Esophagus muscularis mucosa (tissue), 4 donors: ENCODE data around the gene METTL15. TPM values are rescaled to one million over a fixed set of nuclear protein-coding genes. Genes with fewer than 3 reads are reported as not detected.
A peak's percentile ranks its signal among the peaks of the same experiment; 100 is the strongest.

ENCODE experiments used
- DNase-seq: peaks from one replicate; pipeline ENCODE4 v3.0.0-alpha.2; 2017; ENCODE audit errors: extremely low spot score
- H3K27ac ChIP-seq, 4 donors: fragments of 200-600 bp; sonication (generic); replicated peaks in 1 of 4; 1 replicate in 3 of 4; 2 replicates in 1 of 4; pipeline ENCODE4 v1.5.1; 2016 to 2019; ENCODE audit warnings: mild to moderate bottlenecking in 1 of 4
- H3K27me3 ChIP-seq, 4 donors: fragments of 200-600 bp; sonication (generic); one replicate each; pipeline versions ENCODE4 v1.5.1 to v1.6.0; 2016 to 2019
- H3K36me3 ChIP-seq, 4 donors: fragments of 200-600 bp; sonication (generic); one replicate each; pipeline ENCODE4 v1.5.1; 2016 to 2019
- H3K4me1 ChIP-seq, 4 donors: fragments of 200-600 bp; sonication (generic); one replicate each; pipeline ENCODE4 v1.5.1; 2016 to 2019
- H3K4me3 ChIP-seq, 4 donors: fragments of 200-600 bp; sonication (generic); 1 replicate in 2 of 4; 2 replicates in 2 of 4; pipeline ENCODE4 v1.5.1; 2016 to 2019; ENCODE audit warnings: mild to moderate bottlenecking in 4 of 4, moderate library complexity in 1 of 4
- H3K9me3 ChIP-seq, 4 donors: fragments of 200-600 bp; sonication (generic); 1 replicate in 3 of 4; 2 replicates in 1 of 4; pipeline ENCODE4 v1.5.1; 2016 to 2019
- EP300 ChIP-seq: sonication (generic); formaldehyde crosslinking; IDR thresholded peaks from one replicate; pipeline ENCODE4 v1.6.1; 2017; ENCODE audit warnings: antibody characterized with exemption
- POLR2A ChIP-seq: fragments of 450-650 bp; IDR thresholded peaks from one replicate; pipeline ENCODE4 v1.6.1; 2017; ENCODE audit warnings: antibody characterized with exemption, moderate library complexity, mild to moderate bottlenecking, low read depth
- POLR2AphosphoS5 ChIP-seq, 2 donors: sonication (generic); formaldehyde crosslinking; IDR thresholded peaks; one replicate each; pipeline ENCODE4 v1.6.1; 2017; ENCODE audit warnings: antibody characterized with exemption in 2 of 2
- WGBS: methylation state at CpG from one replicate; pipeline ENCODE4 v1.1.5; 2018; 5-methylcytosine and 5-hydroxymethylcytosine counted together
- intact Hi-C: fragments of 100-400 bp; cut with DNase I; formaldehyde crosslinking; loops from one replicate; pipeline ENCODE4 v1.15.1; 2023
- total RNA-seq, 4 donors: library from RNA; depleted of rRNA; stranded (reverse); fragments of >200 nt; gene quantifications; one replicate each; pipeline versions ENCODE4 v1.1.0 to v1.2.1, GENCODE V29; 2016
- TF ChIP-seq, protein P1 (sequence below), 3 experiments: fragments of 200-600 bp in 2 of 3; fragments of 450-650 bp in 1 of 3; sonication (generic) in 2 of 3; IDR thresholded peaks; one replicate each; pipeline ENCODE4 v1.5.1; 2017 to 2019; ENCODE audit warnings: antibody characterized with exemption in 3 of 3, mild to moderate bottlenecking in 2 of 3, moderate library complexity in 1 of 3

Gene METTL15
- total RNA-seq, 4 donors from 2014 or later: 7.5 to 10.0 (median 8.5) TPM

GRCh38 chr11:28104984-28105383 lies 3.2 kb upstream of the METTL15 start:
- no peak for TF ChIP-seq POLR2AphosphoS5 (IDR thresholded peaks at IDR 0.05)
- TF ChIP-seq POLR2A: no peak
- no peak for TF ChIP-seq EP300
- TF ChIP-seq, protein P1, sequence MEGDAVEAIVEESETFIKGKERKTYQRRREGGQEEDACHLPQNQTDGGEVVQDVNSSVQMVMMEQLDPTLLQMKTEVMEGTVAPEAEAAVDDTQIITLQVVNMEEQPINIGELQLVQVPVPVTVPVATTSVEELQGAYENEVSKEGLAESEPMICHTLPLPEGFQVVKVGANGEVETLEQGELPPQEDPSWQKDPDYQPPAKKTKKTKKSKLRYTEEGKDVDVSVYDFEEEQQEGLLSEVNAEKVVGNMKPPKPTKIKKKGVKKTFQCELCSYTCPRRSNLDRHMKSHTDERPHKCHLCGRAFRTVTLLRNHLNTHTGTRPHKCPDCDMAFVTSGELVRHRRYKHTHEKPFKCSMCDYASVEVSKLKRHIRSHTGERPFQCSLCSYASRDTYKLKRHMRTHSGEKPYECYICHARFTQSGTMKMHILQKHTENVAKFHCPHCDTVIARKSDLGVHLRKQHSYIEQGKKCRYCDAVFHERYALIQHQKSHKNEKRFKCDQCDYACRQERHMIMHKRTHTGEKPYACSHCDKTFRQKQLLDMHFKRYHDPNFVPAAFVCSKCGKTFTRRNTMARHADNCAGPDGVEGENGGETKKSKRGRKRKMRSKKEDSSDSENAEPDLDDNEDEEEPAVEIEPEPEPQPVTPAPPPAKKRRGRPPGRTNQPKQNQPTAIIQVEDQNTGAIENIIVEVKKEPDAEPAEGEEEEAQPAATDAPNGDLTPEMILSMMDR (IDR thresholded peaks at IDR 0.05): no peak
- H3K4me1 ChIP-seq: peaks cover 22 to 30% (median 24%) of the 10 kb centered on the region in 4 donors
- 90% methylated on average over 2 of the region's 2 CpGs for WGBS
- intact Hi-C loops: loop anchor here (5.0 kb wide), 1 partner anchor 598 kb away; the partner anchor contains the start of gene LIN7C
- DNase-seq: no peak
- H3K4me3 ChIP-seq: no peak overlapping the region
- H3K36me3 ChIP-seq: no peaks in the 10 kb centered on the region
- H3K27me3 ChIP-seq: no peaks in the 10 kb centered on the region
- no peak overlapping the region for H3K27ac ChIP-seq
- no peaks in the 10 kb centered on the region for H3K9me3 ChIP-seq

GRCh38 chr11:28105869-28106268 lies 2.3 kb upstream of the METTL15 start:
- H3K36me3 ChIP-seq: no peaks in the 10 kb centered on the region
- H3K9me3 ChIP-seq: no peaks in the 10 kb centered on the region
- H3K27me3 ChIP-seq: no peaks in the 10 kb centered on the region
- no peak for DNase-seq
- 85% methylated on average over 5 of the region's 5 CpGs for WGBS
- no peak overlapping the region for H3K4me3 ChIP-seq
- H3K4me1 ChIP-seq: peaks cover 25 to 34% (median 28%) of the 10 kb centered on the region in 4 donors
- no peak overlapping the region for H3K27ac ChIP-seq
- intact Hi-C loops: loop anchor here (5.0 kb wide), 1 partner anchor 599 kb away; the partner anchor contains the start of gene LIN7C
- TF ChIP-seq POLR2A (no peak), EP300 (no peak), POLR2AphosphoS5 (IDR thresholded peaks at IDR 0.05) (no peak)
- TF ChIP-seq, protein P1 (IDR thresholded peaks at IDR 0.05): no peak

- H3K27me3 ChIP-seq: no peaks in the 10 kb centered on the region
- peaks cover 32 to 40% (median 34%) of the 10 kb centered on the region in 4 donors for H3K4me1 ChIP-seq
- no peak for TF ChIP-seq POLR2A
- TF ChIP-seq EP300: no peak
- 76% methylated on average over 14 of the region's 14 CpGs for WGBS
- intact Hi-C loops: loop anchor here (5.0 kb wide), 1 partner anchor 599 kb away; the partner anchor contains the start of gene LIN7C
- H3K4me3 ChIP-seq: no peak overlapping the region
- DNase-seq: no peak
- H3K27ac ChIP-seq: no peak overlapping the region
- H3K36me3 ChIP-seq: no peaks in the 10 kb centered on the region
- H3K9me3 ChIP-seq: no peaks in the 10 kb centered on the region
These were observed 1.7 kb upstream of the METTL15 start for GRCh38 chr11:28106353-28107043.

DNA sequence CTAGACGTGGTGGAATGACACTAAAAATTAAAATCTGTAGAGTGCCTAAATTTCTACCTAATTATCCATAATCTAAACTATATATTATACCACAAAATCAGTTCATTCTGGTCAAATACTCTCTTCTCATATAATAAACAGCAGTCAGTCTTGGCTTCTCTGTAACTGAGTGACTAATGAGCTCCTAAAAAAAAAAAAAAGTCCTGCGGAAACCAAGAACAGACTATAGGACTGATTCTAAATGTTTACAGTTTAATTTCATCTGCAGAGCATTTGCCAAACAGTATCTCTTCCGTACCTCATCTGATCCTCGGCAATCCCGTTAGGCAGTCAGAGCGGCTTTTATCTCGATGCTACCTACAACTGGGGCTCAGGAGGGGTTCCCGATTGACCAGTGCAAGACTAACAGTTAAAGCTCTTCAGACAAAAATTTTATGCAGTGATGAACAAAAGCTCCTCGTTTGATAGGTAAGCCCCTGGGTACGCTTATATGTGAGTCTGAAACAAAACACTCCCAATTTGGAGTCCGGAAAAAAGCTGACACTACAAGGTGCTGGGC lies 918 bp upstream of the METTL15 start:
- Histone ChIP-seq H3K4me3 (peak overlapping the region; percentile 53 to 74 (median 62)), H3K36me3 (no peaks in the 10 kb centered on the region), H3K27me3 (no peaks in the 10 kb centered on the region), H3K9me3 (no peaks in the 10 kb centered on the region), H3K4me1 (peaks cover 33 to 45% (median 41%) of the 10 kb centered on the region in 4 donors), H3K27ac (peak overlapping the region; percentile 80 to 85 (median 81))
- intact Hi-C loops: loop anchor here (5.0 kb wide), 1 partner anchor 600 kb away; the partner anchor contains the start of gene LIN7C
- TF ChIP-seq POLR2A (no peak), EP300 (no peak), POLR2AphosphoS5 (IDR thresholded peaks at IDR 0.05) (no peak)
- TF ChIP-seq, protein P1 (IDR thresholded peaks at IDR 0.05): no peak
- no peak for DNase-seq
- 4% methylated on average over 11 of the region's 11 CpGs for WGBS

DNA sequence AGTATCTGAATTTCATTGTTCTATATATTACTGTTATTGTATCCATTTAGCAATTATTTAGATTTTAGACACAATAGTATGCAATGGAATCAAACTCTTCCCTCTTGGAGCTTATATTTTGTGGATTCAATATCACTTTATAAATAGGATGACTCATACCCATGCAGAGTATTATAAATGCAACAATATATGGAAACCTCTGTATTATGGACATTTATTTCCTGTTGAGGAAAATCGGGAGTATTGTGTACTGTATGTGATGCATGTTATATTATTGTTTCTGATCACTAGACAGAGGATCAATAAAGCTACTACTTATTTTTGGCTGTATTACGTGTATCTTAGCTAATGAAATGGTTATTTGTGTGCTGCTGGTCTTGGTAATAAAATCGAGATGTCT lies 770 bp downstream of the METTL15 start:
- 60% methylated on average over 3 of the region's 3 CpGs for WGBS
- Histone ChIP-seq H3K36me3 (peaks cover 0 to under 1% (median 0%) of the 10 kb centered on the region in 4 donors), H3K27me3 (no peaks in the 10 kb centered on the region), H3K4me1 (peaks cover 33 to 45% (median 43%) of the 10 kb centered on the region in 4 donors), H3K4me3 (peak overlapping the region; percentile 53 to 74 (median 62)), H3K9me3 (no peaks in the 10 kb centered on the region), H3K27ac (peak overlapping the region; percentile 80 to 85 (median 81))
- TF ChIP-seq EP300 (no peak), POLR2AphosphoS5 (IDR thresholded peaks at IDR 0.05) (no peak), POLR2A (no peak)
- TF ChIP-seq, protein P1 (IDR thresholded peaks at IDR 0.05): no peak
- DNase-seq: no peak
- intact Hi-C loops: loop anchor here (5.0 kb wide), 1 partner anchor 602 kb away; the partner anchor contains the start of gene LIN7C
